Sigmoid colon (tissue), 4 donors: ENCODE measurements around the gene FBXW11.

Experiments used
- CTCF ChIP-seq, 4 experiments: fragments of 450-650 bp in 3 of 4; fragments of 200-600 bp in 1 of 4; IDR thresholded peaks; one replicate each; pipeline ENCODE4 v1.5.1; 2016 to 2019; ENCODE audit warnings: antibody characterized with exemption in 4 of 4, mild to moderate bottlenecking in 3 of 4, moderate library complexity in 2 of 4
- EP300 ChIP-seq, 4 donors: sonication (generic); formaldehyde crosslinking; IDR thresholded peaks; one replicate each; pipeline ENCODE4 v1.6.1; 2017; ENCODE audit warnings: antibody characterized with exemption in 4 of 4
- POLR2A ChIP-seq, 2 donors: fragments of 450-650 bp; IDR thresholded peaks; one replicate each; pipeline ENCODE4 v1.6.1; 2016; ENCODE audit warnings: antibody characterized with exemption in 2 of 2, mild to moderate bottlenecking in 2 of 2, moderate library complexity in 2 of 2
- POLR2AphosphoS5 ChIP-seq, 4 donors: sonication (generic); formaldehyde crosslinking; IDR thresholded peaks; one replicate each; pipeline ENCODE4 v1.6.1; 2017; ENCODE audit warnings: antibody characterized with exemption in 4 of 4

- no peak for TF ChIP-seq CTCF (IDR thresholded peaks at IDR 0.05)
- TF ChIP-seq POLR2A (IDR thresholded peaks at IDR 0.05) = peak; percentile 77 to 79
- TF ChIP-seq POLR2AphosphoS5 (IDR thresholded peaks at IDR 0.05) = peak; percentile 92 to 94 (median 92)
- TF ChIP-seq EP300 (IDR thresholded peaks at IDR 0.05) = no peak
Measured at GRCh38 chr5:172006321-172007174, at the start of gene FBXW11.
